OCI-LY1 (cell line): ENCODE results near the gene SS18L1.

Source experiments
- EZH2 ChIP-seq: fragments of 200-600 bp; sonication (generic), shearing (Covaris generic); IDR thresholded peaks from 2 replicates; pipeline ENCODE4 v1.8.0; 2017; ENCODE audit warnings: borderline replicate concordance, mixed run types, mild to moderate bottlenecking, antibody characterized with exemption, low read length, moderate library complexity, mixed read lengths
- TF ChIP-seq, protein P1 (sequence below): fragments of 200-600 bp; sonication (generic), shearing (Covaris generic); IDR thresholded peaks from 2 replicates; pipeline ENCODE4 v1.5.1; 2017; ENCODE audit warnings: mild to moderate bottlenecking, antibody characterized with exemption, low read length, moderate library complexity, mixed read lengths

DNA sequence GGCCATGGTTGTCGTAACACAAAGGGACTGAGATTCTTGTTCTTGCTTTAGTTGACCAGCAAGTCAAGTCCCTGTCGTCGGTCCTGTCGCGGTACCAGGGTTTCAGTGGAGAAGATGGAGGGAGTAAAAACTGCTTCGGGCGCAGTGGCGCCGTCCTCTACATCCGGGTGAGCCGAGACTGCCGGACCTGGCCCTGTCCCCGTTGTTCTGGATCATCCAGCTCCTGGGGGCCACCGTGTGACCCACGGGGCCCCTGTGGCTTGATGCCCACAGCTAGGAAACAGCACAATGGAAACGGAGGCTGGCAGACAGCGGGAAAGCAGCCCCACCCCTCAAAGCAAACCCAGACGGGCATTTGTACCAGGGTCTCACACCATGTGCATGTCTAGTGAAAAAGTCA lies 54.2 kb downstream of the SS18L1 start:
- no peak for TF ChIP-seq EZH2
- TF ChIP-seq, protein P1, sequence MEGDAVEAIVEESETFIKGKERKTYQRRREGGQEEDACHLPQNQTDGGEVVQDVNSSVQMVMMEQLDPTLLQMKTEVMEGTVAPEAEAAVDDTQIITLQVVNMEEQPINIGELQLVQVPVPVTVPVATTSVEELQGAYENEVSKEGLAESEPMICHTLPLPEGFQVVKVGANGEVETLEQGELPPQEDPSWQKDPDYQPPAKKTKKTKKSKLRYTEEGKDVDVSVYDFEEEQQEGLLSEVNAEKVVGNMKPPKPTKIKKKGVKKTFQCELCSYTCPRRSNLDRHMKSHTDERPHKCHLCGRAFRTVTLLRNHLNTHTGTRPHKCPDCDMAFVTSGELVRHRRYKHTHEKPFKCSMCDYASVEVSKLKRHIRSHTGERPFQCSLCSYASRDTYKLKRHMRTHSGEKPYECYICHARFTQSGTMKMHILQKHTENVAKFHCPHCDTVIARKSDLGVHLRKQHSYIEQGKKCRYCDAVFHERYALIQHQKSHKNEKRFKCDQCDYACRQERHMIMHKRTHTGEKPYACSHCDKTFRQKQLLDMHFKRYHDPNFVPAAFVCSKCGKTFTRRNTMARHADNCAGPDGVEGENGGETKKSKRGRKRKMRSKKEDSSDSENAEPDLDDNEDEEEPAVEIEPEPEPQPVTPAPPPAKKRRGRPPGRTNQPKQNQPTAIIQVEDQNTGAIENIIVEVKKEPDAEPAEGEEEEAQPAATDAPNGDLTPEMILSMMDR = no peak
